Activated naive CD4-positive, alpha-beta T cell treated with anti-CD3 and anti-CD28 coated beads, Interleukin-2, amount 10 ng/mL, durations not matched to agents 5 hours and 36 hours (primary cell): ENCODE results near the gene ATP9B. TPM values are rescaled to one million over a fixed set of nuclear protein-coding genes. Genes with fewer than 3 reads are reported as not detected.

Source experiments
- total RNA-seq, 2 experiments: library from RNA; stranded (reverse); gene quantifications; one replicate each; pipeline ENCODE4 v1.2.3, GENCODE V29; 2021

Gene ATP9B, protein sequence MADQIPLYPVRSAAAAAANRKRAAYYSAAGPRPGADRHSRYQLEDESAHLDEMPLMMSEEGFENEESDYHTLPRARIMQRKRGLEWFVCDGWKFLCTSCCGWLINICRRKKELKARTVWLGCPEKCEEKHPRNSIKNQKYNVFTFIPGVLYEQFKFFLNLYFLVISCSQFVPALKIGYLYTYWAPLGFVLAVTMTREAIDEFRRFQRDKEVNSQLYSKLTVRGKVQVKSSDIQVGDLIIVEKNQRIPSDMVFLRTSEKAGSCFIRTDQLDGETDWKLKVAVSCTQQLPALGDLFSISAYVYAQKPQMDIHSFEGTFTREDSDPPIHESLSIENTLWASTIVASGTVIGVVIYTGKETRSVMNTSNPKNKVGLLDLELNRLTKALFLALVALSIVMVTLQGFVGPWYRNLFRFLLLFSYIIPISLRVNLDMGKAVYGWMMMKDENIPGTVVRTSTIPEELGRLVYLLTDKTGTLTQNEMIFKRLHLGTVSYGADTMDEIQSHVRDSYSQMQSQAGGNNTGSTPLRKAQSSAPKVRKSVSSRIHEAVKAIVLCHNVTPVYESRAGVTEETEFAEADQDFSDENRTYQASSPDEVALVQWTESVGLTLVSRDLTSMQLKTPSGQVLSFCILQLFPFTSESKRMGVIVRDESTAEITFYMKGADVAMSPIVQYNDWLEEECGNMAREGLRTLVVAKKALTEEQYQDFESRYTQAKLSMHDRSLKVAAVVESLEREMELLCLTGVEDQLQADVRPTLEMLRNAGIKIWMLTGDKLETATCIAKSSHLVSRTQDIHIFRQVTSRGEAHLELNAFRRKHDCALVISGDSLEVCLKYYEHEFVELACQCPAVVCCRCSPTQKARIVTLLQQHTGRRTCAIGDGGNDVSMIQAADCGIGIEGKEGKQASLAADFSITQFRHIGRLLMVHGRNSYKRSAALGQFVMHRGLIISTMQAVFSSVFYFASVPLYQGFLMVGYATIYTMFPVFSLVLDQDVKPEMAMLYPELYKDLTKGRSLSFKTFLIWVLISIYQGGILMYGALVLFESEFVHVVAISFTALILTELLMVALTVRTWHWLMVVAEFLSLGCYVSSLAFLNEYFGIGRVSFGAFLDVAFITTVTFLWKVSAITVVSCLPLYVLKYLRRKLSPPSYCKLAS
- 10 to 100 TPM; 25.0 to 30.1 TPM for total RNA-seq

GRCh38 chr18:79068937-79069716, at the start of gene ATP9B:
Gene ATP9B, plus strand, starts transcription at chr18:79069394. Its CDS starts 17 bp downstream, at chr18:79069411.

GRCh38 chr18:79395761-79396404, 326.7 kb downstream of the ATP9B start, which contains the start of gene NFATC1:
Gene NFATC1, plus strand, starts transcription at chr18:79395930. Its CDS starts 295 bp downstream, at chr18:79396225.

Other genes with a start within 250 kb of the ATP9B start
- gene SALL3, start 89.6 kb upstream of the ATP9B start, total RNA-seq: not detected